Measurements from ENCODE around the gene ATF7IP. TPM values are rescaled to one million over a fixed set of nuclear protein-coding genes. Genes with fewer than 3 reads are reported as not detected.

ATF7IP gene
- polyA plus RNA-seq, 3 donors = 16.6 to 51.7 (median 19.2) TPM

- H3K79me2 ChIP-seq (ENCODE audit: insufficient read depth, low read length) = peaks cover 54% of the 10 kb centered on the region
- intact Hi-C loops (cut with micrococcal nuclease) = loop anchor here (5.0 kb wide), 1 partner anchor 109 kb away; no protein-coding TSS in a partner anchor
Measured at GRCh38 chr12:14366209-14367039, 942 bp downstream of the ATF7IP start.

More at GRCh38 chr12:14366209-14367039, 942 bp downstream of the ATF7IP start:
- Mint-ChIP-seq H3K4me1 (peaks cover 21% of the 10 kb centered on the region), H3K9me3 (peaks cover 0 to 19% (median 12%) of the 10 kb centered on the region in 7 donors), H3K36me3 (peaks cover 16 to 17% of the 10 kb centered on the region in 2 donors), H3K27ac (peak overlapping the region; percentile 88 to 99 (median 96)), H3K4me3 (peak overlapping the region; percentile 83 to 94), H3K27me3 (ENCODE audit: low read depth in 3 of 3) (peaks cover 0 to 2% (median 0%) of the 10 kb centered on the region in 3 donors)
- H3K9me3 ChIP-seq (replicated peaks in 1 of 2; ENCODE audit: control insufficient read depth in 1 of 2, insufficient read depth in 1 of 2, low read length in 2 of 2) = peaks cover 0 to 6% of the 10 kb centered on the region in 2 donors
- peak overlapping the region; percentile 90 to 96 for H3K27ac ChIP-seq (ENCODE audit: low read depth in 1 of 2, low read length in 2 of 2)
- DNase-seq = peak in 2 of 3 donors; percentile 23 to 46
- peak overlapping the region; percentile 89 for H3K4me2 ChIP-seq (replicated peaks; ENCODE audit: extremely low read depth, low read length, poor library complexity, severe bottlenecking)
- no peaks in the 10 kb centered on the region for H3K27me3 ChIP-seq (ENCODE audit: control insufficient read depth in 2 of 2, insufficient read depth in 2 of 2, low read length in 2 of 2)
- peak overlapping the region; percentile 58 to 86 (median 59) for H3K4me3 ChIP-seq (replicated peaks in 1 of 3; ENCODE audit: low read depth in 2 of 3, low read length in 3 of 3)
- H3K4me1 ChIP-seq (ENCODE audit: control insufficient read depth in 1 of 2, insufficient read depth in 2 of 2, low read length in 2 of 2) = peaks cover 7 to 31% of the 10 kb centered on the region in 2 donors
- H3K9ac ChIP-seq (ENCODE audit: insufficient read depth, low read length, poor library complexity, severe bottlenecking) = peak overlapping the region; percentile 91
- peaks cover 4 to 15% of the 10 kb centered on the region in 2 donors for H3K36me3 ChIP-seq (replicated peaks in 1 of 2; ENCODE audit: control insufficient read depth in 1 of 2, insufficient read depth in 2 of 2, low read length in 2 of 2)
- H2AFZ ChIP-seq (ENCODE audit: insufficient read depth, low read depth, low read length, poor library complexity, severe bottlenecking) = peak overlapping the region; percentile 83
- peak; percentile 34 for TF ChIP-seq CTCF (IDR thresholded peaks at IDR 0.05)
- H4K20me1 ChIP-seq (ENCODE audit: insufficient read depth, low read length) = no peaks in the 10 kb centered on the region
- no CpG with 5 or more reads among the region's 5 CpGs for WGBS (ENCODE audit: insufficient coverage)
